22Rv1 (cell line): ENCODE results near the gene NRSN1.

Source experiments
- CTCF ChIP-seq: fragments of 450-650 bp; IDR thresholded peaks from 2 replicates; pipeline ENCODE4 v1.5.1; 2017; ENCODE audit warnings: mild to moderate bottlenecking
- ZFX ChIP-seq: fragments of 450-650 bp; IDR thresholded peaks from 2 replicates; pipeline ENCODE4 v1.6.1; 2017; ENCODE audit warnings: antibody characterized with exemption, borderline replicate concordance

- no peak for TF ChIP-seq CTCF
- no peak for TF ChIP-seq ZFX
Measured at GRCh38 chr6:24126586-24127192, 674 bp downstream of the NRSN1 start.
